Fibroblast of skin of abdomen (primary cell): ENCODE measurements around the gene EEF1A2. TPM values are rescaled to one million over a fixed set of nuclear protein-coding genes. Genes with fewer than 3 reads are reported as not detected.

Experiments
- DNase-seq: peaks from one replicate; pipeline ENCODE4 v3.0.0-alpha.2; 2013
- polyA plus RNA-seq, 2 experiments: library from polyadenylated mRNA; unstranded; fragments of 120-200 nt; gene quantifications; one replicate each; pipeline ENCODE4 v1.2.1, GENCODE V29; 2013; ENCODE audit not compliant: insufficient read length in 2 of 2

The EEF1A2 gene
- 5.4 TPM for polyA plus RNA-seq (2013, experiment 1 of 2; ENCODE audit: insufficient read length)
- 5.3 TPM for polyA plus RNA-seq (2013, experiment 2 of 2; ENCODE audit: insufficient read length)

DNA sequence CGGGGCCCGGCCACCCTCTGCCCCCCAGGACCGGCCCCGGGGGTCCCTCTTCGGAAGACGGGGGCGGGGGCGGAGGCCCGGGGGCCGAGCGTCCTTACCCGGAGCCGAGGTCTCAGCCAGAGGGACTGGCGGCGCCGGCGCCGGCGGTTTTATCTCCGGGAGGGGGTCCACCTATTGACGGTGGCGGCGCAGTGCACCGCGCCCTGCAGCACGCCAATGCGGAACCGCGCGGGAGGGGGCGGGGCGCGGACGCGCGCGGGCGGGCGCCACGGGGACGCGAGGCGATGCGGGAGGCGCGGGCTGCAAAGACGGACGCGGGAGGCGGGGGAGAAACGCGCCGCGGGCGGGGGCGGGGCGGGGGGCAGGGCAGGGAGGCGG lies at the start of gene EEF1A2:
EEF1A2 (minus strand) TSS at position 124 of the 378 bp plus-strand sequence. CDS start 1,320 bp downstream, outside the sequence.
- no peak for DNase-seq

DNA sequence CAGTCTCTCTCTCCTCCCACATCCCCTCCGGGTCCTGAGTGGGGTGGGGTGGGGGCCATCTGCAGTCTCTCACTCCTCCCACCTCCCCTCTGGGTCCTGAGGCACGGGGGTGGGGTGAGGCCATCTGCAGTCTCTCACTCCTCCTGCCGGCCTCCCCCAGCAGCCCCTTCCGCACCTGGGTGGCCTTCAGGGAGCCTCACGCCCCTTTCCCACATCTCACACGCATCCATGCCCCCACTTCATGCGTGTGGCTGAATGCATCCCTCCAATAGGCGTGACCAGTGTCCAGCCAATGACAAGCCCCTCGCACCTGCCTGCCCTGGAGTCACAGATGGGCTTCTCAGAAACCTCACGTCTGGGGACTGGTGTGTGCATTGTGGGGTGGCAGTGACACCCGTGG lies 49.7 kb upstream of the EEF1A2 start:
- DNase-seq: no peak

DNA sequence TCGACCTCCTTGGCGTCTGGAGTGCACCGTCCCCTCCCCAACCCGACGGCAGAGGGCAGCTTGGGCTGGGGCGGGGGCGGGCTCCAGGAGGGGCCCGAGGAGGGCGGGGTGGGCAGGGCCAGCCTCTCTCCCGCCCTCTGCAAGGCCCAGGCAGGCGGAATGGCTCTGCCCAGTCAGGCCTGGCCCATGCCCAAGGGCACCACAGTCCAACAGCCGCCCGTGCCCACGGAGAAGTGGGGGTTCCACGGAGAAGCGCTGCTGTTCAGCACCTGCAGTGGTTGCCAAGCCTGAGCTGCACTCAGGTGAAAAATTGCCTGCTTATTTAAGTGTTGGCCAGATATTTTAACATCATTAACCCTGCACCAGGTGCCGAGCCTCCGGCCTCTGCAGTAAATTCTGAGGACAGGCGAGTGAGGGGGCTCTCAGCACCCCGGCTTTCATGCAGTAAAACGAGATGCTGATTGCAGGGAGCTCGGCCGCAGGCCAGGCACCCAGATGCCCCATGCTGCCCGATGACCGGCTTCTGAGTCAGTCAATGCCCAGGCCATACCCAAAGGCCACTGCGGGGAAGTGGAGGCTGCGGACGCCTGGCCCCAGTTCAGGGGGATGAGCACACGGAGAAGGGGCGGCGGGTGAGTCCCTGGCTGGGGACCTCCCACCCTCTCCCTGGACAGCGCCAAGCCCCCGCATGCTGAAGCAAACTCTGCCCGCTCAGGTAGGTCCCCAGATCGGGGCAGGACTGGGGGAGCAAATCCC lies 49.0 kb upstream of the EEF1A2 start, which contains the start of gene SRMS:
SRMS (minus strand) TSS at position 25 of the 756 bp plus-strand sequence. CDS start 286 bp downstream, outside the sequence.
- no peak for DNase-seq

DNA sequence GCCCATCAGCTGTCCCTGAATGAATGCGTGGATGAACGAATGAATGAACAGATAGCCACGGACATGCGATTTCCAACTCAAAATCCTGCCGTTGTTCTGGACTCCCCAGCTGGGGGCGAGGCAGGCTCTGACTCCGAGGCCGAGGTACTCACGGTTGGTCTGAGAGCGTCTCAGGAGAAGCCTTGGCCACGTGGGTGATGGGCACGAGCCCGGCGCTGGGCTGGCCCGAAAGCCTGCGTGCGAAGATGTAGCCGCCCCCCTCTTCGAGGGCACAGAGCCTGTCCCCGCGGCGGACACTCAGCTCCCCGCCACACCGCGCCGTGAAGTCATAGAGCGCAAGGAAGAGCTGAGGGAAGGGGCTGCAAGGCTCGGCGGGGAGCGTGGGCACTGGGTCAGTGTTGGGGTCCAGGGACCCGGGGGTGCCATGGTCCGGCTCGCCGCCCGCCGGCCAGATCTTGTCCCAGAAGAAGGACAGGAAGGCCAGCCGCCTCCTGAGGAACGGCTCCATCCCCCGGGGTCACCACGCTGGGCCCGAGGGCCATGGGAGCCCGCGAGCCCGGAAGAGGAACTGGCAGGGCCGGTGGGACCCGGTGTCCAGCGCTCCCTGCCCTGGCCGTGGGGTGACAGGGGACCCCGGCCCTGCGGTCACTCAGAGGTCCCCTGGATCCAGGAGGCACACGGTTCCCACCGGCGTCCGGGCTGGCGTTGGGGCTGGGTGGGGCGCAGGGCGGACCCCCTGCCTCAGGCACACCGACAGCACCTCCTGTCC lies 48.3 kb upstream of the EEF1A2 start:
- no peak for DNase-seq

DNA sequence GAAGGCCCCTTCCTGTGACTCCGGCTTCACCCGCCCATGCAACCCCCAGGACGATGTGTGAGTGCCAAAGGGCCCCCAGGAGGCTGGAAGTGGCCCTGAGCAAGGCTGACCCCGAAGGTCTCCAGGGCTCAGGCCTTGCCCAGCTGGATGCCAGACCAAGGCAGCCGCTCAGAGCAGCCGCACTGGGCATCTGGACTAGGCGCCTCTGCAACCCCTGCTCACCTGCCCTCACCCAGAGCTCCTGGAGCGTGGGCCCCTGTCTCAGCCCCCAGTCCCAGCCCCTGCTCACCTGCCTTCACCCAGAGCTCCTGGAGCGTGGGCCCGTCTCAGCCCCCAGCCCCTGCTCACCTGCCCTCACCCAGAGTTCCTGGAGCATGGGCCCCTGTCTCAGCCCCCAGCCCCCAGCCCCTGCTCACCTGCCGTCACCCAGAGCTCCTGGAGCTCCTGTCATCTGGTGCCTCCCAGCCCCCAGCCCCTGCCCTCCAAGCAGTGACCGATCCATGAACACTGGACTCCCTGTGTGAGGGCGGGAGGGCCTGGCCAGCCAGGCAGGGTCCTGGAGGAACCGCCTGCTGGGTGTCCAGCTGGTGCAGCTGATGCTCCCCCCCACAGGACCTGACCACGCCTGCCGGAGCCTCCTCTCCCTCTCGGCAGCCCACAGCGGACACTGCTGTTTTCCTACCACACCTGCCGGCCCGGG lies 47.5 kb upstream of the EEF1A2 start:
- DNase-seq: no peak

DNA sequence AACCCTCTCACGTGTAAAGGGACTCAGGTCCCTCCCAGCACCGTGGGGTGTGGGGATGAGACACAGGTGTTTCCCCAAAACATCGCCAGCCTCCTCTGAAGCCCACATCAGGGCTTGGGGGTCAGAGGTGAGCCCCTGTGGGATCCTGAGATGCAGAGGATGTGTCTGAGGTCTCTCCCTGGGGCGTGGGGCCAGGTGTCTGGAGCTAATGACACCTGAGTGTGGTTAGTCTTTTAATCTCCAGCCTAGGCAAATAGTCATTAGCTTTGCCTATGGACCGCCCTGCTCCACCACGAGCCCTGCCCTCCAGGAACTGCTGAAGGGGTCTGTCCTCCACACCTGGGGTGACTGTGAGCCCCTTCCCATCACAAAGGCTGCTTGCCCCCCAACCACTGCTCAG lies 46.9 kb upstream of the EEF1A2 start:
- no peak for DNase-seq

DNA sequence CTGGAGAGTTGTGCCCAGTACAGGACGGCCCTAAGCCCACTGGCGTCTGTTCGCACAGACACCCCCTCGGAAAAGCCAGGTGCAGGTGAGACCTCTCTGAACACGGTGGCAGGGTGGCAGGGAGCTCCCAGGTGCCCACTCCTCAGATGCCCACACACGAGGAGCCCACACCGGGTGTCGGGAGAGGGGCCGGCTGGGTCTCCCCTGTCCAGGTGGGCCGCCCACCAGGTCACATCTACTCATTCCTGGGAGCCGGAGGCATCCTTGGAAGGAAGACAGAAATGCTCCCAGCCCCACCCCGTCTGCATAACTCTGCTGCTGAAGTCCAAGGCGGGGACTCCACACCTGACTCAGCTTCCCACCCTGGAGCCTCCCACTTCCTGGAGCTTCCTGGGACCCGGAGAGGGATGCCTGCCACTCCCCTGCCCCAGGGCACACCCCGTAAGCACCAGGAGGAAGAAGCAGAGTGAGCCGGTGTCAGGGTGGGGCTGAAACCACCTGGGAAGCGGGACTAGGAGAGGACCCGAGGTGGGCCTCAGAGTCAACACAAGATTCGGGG lies 46.2 kb upstream of the EEF1A2 start:
- no peak for DNase-seq

DNA sequence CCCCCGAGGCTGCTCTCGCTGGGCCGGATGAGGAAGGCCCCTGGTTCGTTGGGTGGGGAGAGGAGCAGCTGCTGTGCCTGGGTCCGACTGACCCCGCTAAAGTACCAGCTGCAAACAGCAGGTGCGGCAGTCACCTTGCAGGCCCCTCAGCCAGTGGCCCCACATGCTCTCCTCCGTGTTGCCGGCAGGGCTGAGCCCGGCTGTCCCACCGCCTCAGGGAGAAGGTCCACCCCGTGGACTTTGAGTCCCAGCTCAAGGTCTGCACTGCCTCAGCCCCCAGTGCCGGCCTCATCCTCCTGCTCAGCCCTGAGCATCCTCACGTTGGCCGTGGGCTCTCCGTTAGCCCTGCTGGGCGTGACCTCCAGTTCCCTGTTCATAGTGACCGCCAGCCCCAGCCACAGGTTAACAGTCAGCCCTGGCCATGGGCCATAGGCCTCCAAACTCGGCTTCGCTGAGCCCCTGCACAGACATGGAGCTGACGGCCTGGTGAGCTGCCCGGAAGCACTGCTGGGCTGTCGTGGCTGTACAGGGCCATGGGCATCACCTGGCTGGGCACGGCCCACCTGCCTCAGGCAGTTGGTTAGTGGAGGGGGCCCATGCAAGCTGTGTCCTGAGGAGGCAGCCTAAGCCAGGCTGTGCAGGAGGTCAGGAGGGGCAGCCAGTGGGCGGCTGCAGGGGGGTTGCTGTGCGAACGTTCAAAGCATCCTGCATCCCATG lies 45.5 kb upstream of the EEF1A2 start:
- no peak for DNase-seq

DNA sequence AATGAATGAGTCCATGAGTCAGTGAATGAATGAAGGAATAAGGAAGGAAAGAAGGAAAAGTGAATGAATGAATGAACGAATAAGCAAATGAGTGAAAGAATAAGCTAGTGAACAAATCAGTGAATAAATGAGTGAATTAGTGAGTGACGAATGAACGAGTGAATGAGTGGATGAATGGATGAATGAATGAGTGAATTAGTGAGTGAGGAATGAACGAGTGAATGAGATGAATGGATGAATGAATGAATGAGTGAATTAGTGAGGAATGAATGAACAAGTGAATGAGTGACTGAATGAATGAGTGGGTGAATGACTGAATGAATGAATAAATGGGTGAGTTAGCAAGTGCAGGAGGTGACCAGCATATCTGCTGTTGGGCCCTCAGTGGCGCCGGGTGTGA lies 44.9 kb upstream of the EEF1A2 start:
- DNase-seq: no peak

DNA sequence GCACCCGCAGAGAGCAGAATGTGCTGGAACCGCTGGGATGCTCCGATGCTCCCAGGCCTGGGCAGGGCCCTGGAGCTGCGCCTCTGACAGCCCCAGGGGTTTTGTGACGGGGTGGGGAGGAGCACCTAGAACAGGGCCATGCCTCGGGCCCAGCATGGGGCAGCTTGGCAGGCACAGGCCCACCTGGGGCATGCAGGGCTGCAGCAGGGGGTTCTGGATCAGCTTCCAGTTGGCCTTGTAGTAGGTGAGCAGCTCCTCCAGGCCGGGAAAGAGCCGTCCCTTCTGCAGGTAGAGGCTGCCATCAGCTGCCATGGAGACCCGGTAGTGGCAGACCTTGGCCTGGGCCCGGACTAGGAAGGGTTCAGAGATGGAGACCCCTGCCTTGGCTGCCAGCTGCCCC lies 44.2 kb upstream of the EEF1A2 start:
- no peak for DNase-seq

DNA sequence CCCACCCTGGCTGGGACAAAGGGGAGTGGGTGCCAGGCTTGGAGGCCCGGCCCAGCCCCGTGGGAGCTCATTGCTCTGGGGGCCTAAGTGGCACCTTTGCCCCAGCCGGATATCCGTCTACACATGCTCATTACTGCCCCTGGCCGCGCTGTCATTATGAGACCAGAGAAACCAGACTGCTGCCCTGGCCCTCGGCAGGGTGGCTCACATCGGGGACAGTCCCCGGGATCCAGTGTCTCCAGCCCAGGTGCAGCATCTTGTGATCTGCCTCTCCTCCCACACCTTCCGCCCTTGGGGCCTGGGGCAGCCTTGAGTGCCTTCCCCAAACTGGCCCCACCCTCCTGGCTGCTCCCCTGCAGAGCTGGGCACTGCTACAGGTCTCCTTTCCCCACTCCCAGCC lies 43.8 kb upstream of the EEF1A2 start:
- DNase-seq: no peak

DNA sequence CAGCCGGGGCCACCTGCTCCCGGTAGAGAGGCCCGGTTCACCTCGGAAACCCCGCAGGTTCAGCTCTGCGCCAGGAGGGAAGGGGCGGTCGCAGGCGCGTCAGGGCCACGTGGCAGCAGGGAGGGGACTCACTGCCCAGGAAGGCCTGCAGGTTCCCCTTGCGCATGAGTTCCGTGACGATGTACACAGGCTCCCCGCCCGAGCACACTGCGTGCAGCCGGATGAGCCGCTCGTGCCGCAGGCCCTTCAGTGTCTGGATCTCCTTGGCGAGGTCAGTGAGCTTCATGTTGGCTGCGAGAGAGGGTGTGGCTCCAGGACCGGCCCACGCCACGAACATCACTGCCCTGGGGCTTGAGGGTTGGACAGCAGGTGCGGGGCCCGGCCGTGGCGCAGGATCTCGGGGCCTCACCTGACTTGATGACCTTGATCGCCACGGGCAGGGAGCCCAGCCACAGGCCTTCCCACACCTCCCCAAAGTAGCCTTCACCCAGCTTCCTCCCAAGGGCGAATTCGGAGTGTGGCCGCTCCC lies 43.2 kb upstream of the EEF1A2 start:
- DNase-seq: no peak

DNA sequence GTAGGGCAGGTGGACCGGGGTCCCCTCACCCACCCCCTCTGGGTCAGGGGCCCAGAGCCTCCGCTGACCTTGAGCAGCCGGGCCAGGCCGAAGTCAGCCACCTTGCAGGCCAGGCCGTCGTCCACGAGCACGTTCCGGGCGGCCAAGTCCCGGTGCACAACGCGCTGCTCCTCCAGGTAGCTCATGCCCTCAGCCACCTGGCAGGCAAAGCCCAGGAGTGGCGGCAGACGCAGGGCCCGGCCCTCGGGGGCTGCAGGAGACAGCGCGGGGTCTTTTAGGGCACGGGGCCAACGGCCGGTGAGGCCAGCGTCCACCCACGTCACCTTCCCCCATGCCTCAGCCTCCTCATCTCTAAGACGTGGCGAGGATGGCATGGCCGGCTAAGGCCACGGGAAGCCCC lies 42.5 kb upstream of the EEF1A2 start:
- no peak for DNase-seq

DNA sequence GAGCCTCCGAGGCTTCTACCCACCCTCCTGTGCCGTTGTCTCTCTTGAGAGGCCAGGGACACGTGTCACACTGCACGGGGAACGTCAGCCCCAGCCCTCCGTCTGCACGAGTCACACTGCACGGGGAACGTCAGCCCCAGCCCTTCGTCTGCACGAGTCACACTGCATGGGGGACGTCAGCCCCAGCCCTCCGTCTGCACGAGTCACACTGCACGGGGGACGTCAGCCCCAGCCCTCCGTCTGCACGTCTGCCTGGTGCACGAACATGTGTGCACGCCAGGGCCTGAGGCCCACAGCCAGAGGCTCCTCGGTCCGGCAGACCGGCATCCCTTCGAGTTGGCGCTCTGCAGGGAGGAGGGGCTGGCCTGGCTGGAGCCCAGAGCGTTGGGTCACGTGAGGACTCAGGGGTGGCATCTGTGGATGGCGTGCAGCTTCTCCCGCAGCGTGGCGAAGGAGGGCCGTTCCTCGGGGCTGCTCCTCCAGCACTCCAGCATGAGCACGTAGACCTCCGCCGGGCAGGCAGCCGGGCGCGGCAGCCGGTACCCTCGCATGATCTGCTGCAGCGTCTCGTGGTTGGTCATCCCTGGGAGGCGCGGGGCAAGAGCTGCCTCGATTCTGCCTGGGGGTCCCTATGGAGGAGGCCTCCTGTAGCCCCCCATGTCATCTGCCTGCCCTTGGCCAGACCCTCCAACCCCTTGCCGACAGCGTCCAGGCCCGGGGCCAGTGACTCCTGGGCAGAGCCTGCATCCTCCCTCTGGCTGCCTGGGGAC lies 41.7 kb upstream of the EEF1A2 start:
- peak; percentile 14 for DNase-seq

DNA sequence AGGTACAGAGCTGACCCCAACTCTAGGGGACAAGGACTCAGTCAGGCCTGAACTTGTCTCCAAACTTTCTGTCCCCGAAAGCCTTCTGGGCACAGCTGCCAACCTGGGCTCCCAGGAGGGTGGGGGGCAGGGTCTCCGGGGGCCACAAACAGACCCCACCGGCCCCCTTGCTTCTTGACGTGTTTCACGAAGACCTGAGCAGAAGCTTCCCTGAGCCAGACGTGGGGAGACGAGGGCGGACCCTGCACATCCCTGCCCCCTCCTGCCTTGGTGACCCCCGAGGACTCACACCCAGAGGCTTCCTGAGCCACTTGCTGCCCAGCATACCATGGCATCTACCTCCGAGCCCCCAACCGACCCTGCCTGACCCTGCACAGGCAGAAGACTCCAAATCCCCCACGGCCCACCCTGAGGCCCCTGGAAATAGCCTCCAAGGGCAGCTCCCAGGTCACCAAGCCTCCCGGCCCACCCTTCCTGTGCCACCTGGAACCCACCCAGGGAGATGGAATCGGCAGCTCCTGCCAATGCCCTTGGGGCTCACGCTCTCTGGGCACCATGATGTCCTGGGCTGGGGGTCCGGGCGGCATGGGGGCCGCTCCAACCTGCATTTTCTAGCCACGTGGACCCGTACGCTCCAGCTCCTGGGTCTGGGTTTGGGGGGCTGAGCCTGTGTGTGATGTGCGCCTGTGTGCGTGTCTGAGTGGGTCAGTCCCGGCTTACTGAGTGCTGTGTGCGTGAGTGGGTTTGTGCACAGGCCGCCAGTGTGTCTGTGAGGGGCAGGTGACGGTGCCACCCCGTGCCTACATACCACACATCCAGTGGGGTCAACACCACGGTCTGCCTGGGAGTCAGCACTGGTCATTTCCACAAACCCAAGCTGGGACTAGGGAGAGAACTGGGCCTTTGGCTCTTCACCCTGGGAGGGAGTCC lies 40.8 kb upstream of the EEF1A2 start:
- no peak for DNase-seq

DNA sequence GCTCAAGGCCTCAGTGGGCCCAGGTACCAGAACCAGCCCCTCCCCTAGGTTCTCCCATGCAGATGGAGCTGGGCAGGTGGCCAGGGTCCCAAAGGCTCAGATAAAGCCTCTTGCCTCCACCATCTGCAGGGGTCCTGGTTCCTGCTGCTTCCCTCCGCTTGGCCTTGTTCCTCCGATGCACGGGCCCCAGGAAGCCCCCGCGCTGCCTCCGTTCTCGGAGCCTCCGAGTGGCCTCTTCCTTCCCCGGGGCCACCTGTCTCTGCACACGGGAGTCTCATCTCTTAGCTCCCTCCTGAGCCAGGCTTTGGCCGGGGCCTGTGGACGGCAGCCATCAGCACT lies 40.2 kb upstream of the EEF1A2 start:
- no peak for DNase-seq

DNA sequence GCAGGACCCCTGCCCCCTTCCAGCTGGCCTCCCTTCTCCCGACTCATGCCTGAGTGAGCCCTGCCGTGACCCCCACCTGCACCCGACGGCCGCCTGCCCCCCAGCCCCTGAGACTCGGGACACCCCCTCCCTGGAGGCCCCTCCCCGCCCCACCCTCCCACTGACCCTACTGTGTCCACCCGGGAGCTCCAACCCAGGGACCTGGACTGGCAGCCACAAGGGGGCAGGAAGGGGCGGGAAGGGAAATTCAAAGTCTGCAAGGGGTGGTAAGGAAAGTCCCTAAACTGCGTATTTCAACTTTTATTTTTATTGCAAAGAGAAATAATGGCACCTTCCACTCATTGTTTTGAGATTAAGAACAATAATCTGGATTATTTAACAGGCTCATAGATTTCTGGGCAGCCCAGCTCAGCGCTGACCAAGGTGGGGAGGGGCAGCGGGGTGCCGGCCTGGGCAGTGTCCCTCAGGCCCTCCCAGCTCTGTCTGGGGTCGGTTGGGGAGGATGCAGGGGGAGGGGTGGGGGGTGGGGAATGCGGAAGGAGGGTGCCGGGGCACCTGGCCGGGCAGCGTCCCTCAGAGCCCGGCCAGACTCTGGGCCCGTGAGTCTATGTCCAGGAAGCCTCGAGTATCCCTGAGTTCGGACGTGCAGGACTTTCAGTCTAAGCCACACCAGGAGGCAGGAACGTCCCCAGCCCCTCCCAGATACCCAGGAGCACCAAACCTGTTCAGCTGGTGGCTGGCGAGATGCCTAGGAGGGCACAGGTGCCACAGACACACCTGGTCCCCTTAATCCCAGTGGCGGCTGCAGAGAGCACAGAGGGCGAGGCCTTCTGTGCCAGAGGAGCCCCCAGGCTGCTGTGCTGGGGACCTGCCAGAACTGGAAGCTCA lies 39.6 kb upstream of the EEF1A2 start:
- no peak for DNase-seq

DNA sequence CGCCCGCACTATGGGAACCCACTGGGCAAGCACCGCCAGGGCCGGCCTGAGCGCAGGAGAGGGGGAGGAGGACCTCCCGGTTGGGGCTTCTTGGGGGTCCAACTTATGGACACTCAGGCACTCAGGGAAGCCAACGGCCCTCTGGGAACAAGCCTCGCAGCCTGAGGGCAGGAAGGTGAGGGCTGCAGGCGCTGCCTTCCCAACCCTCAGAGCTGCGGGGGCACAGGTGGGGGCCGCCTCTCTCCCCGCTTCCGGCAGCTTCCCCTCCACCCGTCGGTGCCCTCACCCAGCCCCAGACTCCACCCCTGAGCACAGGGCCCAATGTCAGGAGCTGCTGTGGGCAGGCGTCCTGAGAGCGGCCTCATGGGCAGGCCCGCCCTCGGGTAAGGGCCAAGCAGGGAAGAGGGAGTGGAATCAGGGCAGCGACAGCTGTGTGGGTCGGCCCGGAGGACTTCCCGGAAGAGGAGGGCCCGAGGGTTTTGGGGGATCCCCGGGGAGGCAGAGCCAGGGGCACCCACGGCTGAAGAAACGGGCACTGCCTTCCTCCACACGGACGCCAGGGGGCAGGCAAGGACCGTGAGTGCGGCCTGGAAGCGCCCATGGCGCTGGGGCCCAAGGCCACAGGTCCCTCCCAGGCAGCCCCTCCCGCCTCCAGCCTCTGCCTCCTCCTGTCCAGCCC lies 38.8 kb upstream of the EEF1A2 start:
- DNase-seq: peak; percentile 71
